HG02840 (cell line): ENCODE data around the gene DUSP1.

Experiments used
- ATAC-seq: cut with Tn5 transposase; IDR thresholded peaks from one replicate; pipeline ENCODE4 v1.9.1; 2021; ENCODE audit warnings: mild to moderate bottlenecking, moderate library complexity, moderate number of reproducible peaks; ENCODE audit not compliant: unreplicated experiment, low FRiP score

Gene DUSP1

GRCh38 chr5:172728481-172729241, 42.3 kb downstream of the DUSP1 start:
- no peak for ATAC-seq

- no peak for ATAC-seq
These were observed 43.4 kb downstream of the DUSP1 start for GRCh38 chr5:172727551-172727950.

- no peak for ATAC-seq
These were observed 44.0 kb downstream of the DUSP1 start for GRCh38 chr5:172726966-172727365.

- no peak for ATAC-seq
These were observed 45.2 kb downstream of the DUSP1 start for GRCh38 chr5:172725785-172726184.

- no peak for ATAC-seq
These were observed 45.7 kb downstream of the DUSP1 start for GRCh38 chr5:172725273-172725672.

- no peak for ATAC-seq
These were observed 46.5 kb downstream of the DUSP1 start for GRCh38 chr5:172724242-172725183.

- no peak for ATAC-seq
These were observed 47.5 kb downstream of the DUSP1 start for GRCh38 chr5:172723508-172723907.

- ATAC-seq, result no peak
These were observed 48.6 kb downstream of the DUSP1 start for GRCh38 chr5:172722327-172722815.

GRCh38 chr5:172721455-172722326, 49.3 kb downstream of the DUSP1 start:
- no peak for ATAC-seq

GRCh38 chr5:172720655-172721054, 50.3 kb downstream of the DUSP1 start:
- no peak for ATAC-seq

GRCh38 chr5:172719211-172719610, 51.8 kb downstream of the DUSP1 start:
- ATAC-seq, result no peak

- ATAC-seq, result no peak
These were observed 52.4 kb downstream of the DUSP1 start for GRCh38 chr5:172718527-172719114.
